ENCODE measurements around the gene CYREN. TPM values are rescaled to one million over a fixed set of nuclear protein-coding genes. Genes with fewer than 3 reads are reported as not detected.

CYREN gene
- total and polyA plus RNA-seq, 2 of the 13 experiments (the other 11 are each of a cell fraction or from before 2014, with no cell fraction given), result 20.7 to 60.7 TPM

- TF ChIP-seq ZBED4 (CRISPR knock-in tag; IDR thresholded peaks at IDR 0.05; ENCODE audit: borderline replicate concordance) (0 out of 2 replicates have a peak, but pooled peaks have one; percentile 35), FOXJ3 (CRISPR knock-in tag; IDR thresholded peaks at IDR 0.05; ENCODE audit: borderline replicate concordance) (peak; percentile 34; the same call in 1 of the 2 replicates), XRCC5 (optimal IDR thresholded peaks at IDR 0.05; ENCODE audit: low read length) (peak; percentile 18), SMAD1 (CRISPR knock-in tag; IDR thresholded peaks at IDR 0.05; ENCODE audit: borderline replicate concordance, low read depth) (peak; percentile 51; the same call in 1 of the 2 replicates), ZNF292 (CRISPR knock-in tag; IDR thresholded peaks at IDR 0.05; ENCODE audit: borderline replicate concordance, low read depth) (peak; percentile 27; the same call in 1 of the 2 replicates), CREB1 (IDR thresholded peaks at IDR 0.05) (peak; percentile 17; the same call in 1 of the 2 replicates), CREB1 (CRISPR knock-in tag; IDR thresholded peaks at IDR 0.05) (peak; percentile 46), GFI1 (CRISPR knock-in tag; IDR thresholded peaks at IDR 0.05; ENCODE audit: borderline replicate concordance) (0 out of 2 replicates have a peak, but pooled peaks have one; percentile 37), ZNF552 (CRISPR knock-in tag; IDR thresholded peaks at IDR 0.05; ENCODE audit: borderline replicate concordance) (0 out of 2 replicates have a peak, but pooled peaks have one; percentile 48), NFYB (CRISPR knock-in tag; IDR thresholded peaks at IDR 0.05) (0 out of 2 replicates have a peak, but pooled peaks have one; percentile 30), MEIS2 (CRISPR knock-in tag; IDR thresholded peaks at IDR 0.05) (peak; percentile 59; the same call in 1 of the 2 replicates), MXI1 (IDR thresholded peaks at IDR 0.05; ENCODE audit: borderline replicate concordance, low read depth, low read length) (peak; percentile 42; the same call in 1 of the 3 replicates), KAT7 (CRISPR knock-in tag; IDR thresholded peaks at IDR 0.05; ENCODE audit: borderline replicate concordance) (peak; percentile 52; the same call in 1 of the 2 replicates), RBFOX2 (IDR thresholded peaks at IDR 0.05; ENCODE audit: low read depth, low read length) (peak; percentile 51), STAG1 (CRISPR knock-in tag; IDR thresholded peaks at IDR 0.05) (peak; percentile 2; the same call in 1 of the 2 replicates), HOXA3 (CRISPR knock-in tag; IDR thresholded peaks at IDR 0.05) (peak; percentile 65), UBTF (CRISPR knock-in tag; IDR thresholded peaks at IDR 0.05) (peak; percentile 60), SAP130 (CRISPR knock-in tag; IDR thresholded peaks at IDR 0.05; ENCODE audit: low read depth) (peak; percentile 74; the same call in 1 of the 2 replicates), ZUFSP (CRISPR knock-in tag; IDR thresholded peaks at IDR 0.05; ENCODE audit: borderline replicate concordance) (0 out of 2 replicates have a peak, but pooled peaks have one; percentile 47), AGO2 (optimal IDR thresholded peaks at IDR 0.05; ENCODE audit: low read depth, low read length) (peak; percentile 22), PHF21A (CRISPR knock-in tag; IDR thresholded peaks at IDR 0.05) (peak; percentile 47)
Measured at GRCh38 chr7:135171581-135172291, 1.2 kb upstream of the CYREN start (continued).
